Astrocyte of the spinal cord (primary cell): ENCODE data around the gene TEK.

ENCODE experiments used
- DNase-seq: peaks from one replicate; pipeline ENCODE4 v3.0.0; 2011; ENCODE audit warnings: low read depth, low spot score
- H3K4me3 ChIP-seq: 2 replicates; pipeline ENCODE4 v1.5.1; 2011; ENCODE audit warnings: low read depth, mild to moderate bottlenecking, low read length, moderate library complexity
- CTCF ChIP-seq: IDR thresholded peaks from 2 replicates; pipeline ENCODE4 v1.5.1; 2012; ENCODE audit warnings: low read depth, mild to moderate bottlenecking, low read length, inconsistent platforms
- in situ Hi-C: cut with HindIII; loops from 2 replicates; pipeline ENCODE4 v1.10.0; 2017; ENCODE audit warnings: low sequenced_read_pairs

The TEK gene

GRCh38 chr9:27193886-27194285 is 84.9 kb downstream of the TEK start:
- no peak for TF ChIP-seq CTCF
- in situ Hi-C loops: no loop called here
- H3K4me3 ChIP-seq: no peak overlapping the region
- DNase-seq: no peak

GRCh38 chr9:27194401-27195091 is 85.5 kb downstream of the TEK start:
- no peak for TF ChIP-seq CTCF
- in situ Hi-C loops: no loop called here
- DNase-seq: peak; percentile 91
- no peak overlapping the region for H3K4me3 ChIP-seq

GRCh38 chr9:27195191-27195590 is 86.2 kb downstream of the TEK start:
- H3K4me3 ChIP-seq: no peak overlapping the region
- in situ Hi-C loops: no loop called here
- no peak for TF ChIP-seq CTCF
- no peak for DNase-seq

GRCh38 chr9:27196383-27196782 is 87.4 kb downstream of the TEK start:
- DNase-seq: no peak
- no peak overlapping the region for H3K4me3 ChIP-seq
- TF ChIP-seq CTCF: no peak
- in situ Hi-C loops: no loop called here

GRCh38 chr9:27198190-27198589 is 89.2 kb downstream of the TEK start:
- DNase-seq: no peak
- in situ Hi-C loops: no loop called here
- no peak overlapping the region for H3K4me3 ChIP-seq
- TF ChIP-seq CTCF: no peak

GRCh38 chr9:27202056-27202455 is 93.0 kb downstream of the TEK start:
- in situ Hi-C loops: no loop called here
- no peak overlapping the region for H3K4me3 ChIP-seq
- no peak for TF ChIP-seq CTCF
- DNase-seq: no peak
